Gastroesophageal sphincter (tissue), 4 donors: Measurements from ENCODE around the gene DMD. TPM values are rescaled to one million over a fixed set of nuclear protein-coding genes. Genes with fewer than 3 reads are reported as not detected.

ENCODE experiments used
- ATAC-seq: fragments of 150-250 bp; one replicate; pipeline ENCODE4 v1.9.1; 2016; ENCODE audit warnings: mild to moderate bottlenecking, moderate library complexity
- H3K27ac ChIP-seq, 4 donors: fragments of 200-600 bp; sonication (generic) in 3 of 4; 1 replicate in 3 of 4; 2 replicates in 1 of 4; pipeline ENCODE4 v1.5.1; 2016 to 2019
- H3K27me3 ChIP-seq: fragments of 200-600 bp; sonication (generic); one replicate; pipeline ENCODE4 v1.5.1; 2019
- H3K36me3 ChIP-seq, 2 donors: fragments of 200-600 bp; sonication (generic); one replicate each; pipeline ENCODE4 v1.5.1; 2019; ENCODE audit warnings: control low read depth in 1 of 2
- H3K4me1 ChIP-seq, 3 donors: fragments of 200-600 bp; sonication (generic); 1 replicate in 2 of 3; 2 replicates in 1 of 3; pipeline ENCODE4 v1.5.1; 2016 to 2019; ENCODE audit warnings: control low read depth in 2 of 3
- H3K4me3 ChIP-seq, 2 donors: fragments of 200-600 bp; sonication (generic); one replicate each; pipeline ENCODE4 v1.5.1; 2019; ENCODE audit warnings: mild to moderate bottlenecking in 1 of 2, moderate library complexity in 1 of 2
- H3K9me3 ChIP-seq, 3 donors: fragments of 200-600 bp; sonication (generic); one replicate each; pipeline ENCODE4 v1.5.1; 2017 to 2019; ENCODE audit warnings: control low read depth in 2 of 3
- CTCF ChIP-seq, 4 experiments: fragments of 200-600 bp in 2 of 4; fragments of 450-650 bp in 2 of 4; sonication (generic) in 1 of 4; IDR thresholded peaks; one replicate each; pipeline ENCODE4 v1.5.1; 2017 to 2019; ENCODE audit warnings: antibody characterized with exemption in 4 of 4, mild to moderate bottlenecking in 2 of 4, moderate library complexity in 2 of 4
- EP300 ChIP-seq: sonication (generic); formaldehyde crosslinking; IDR thresholded peaks from one replicate; pipeline ENCODE4 v1.6.1; 2017; ENCODE audit warnings: antibody characterized with exemption, mild to moderate bottlenecking
- POLR2A ChIP-seq, 2 donors: fragments of 450-650 bp; IDR thresholded peaks; one replicate each; pipeline ENCODE4 v1.6.1; 2017; ENCODE audit warnings: antibody characterized with exemption in 2 of 2, mild to moderate bottlenecking in 2 of 2, moderate library complexity in 1 of 2
- POLR2AphosphoS5 ChIP-seq: sonication (generic); formaldehyde crosslinking; IDR thresholded peaks from one replicate; pipeline ENCODE4 v1.6.1; 2017; ENCODE audit warnings: antibody characterized with exemption
- WGBS, 2 donors: methylation state at CpG; one replicate each; pipeline ENCODE4 v1.1.5; 2018; ENCODE audit warnings: low coverage in 1 of 2; 5-methylcytosine and 5-hydroxymethylcytosine counted together
- total RNA-seq, 4 donors: library from RNA; depleted of rRNA; stranded (reverse); fragments of >200 nt; gene quantifications; one replicate each; pipeline ENCODE4 v1.1.0, GENCODE V29; 2016

DMD gene
- total RNA-seq, 4 donors from 2014 or later: 111 to 225 (median 183) TPM

GRCh38 chrX:31186693-31187338 is 2024.5 kb downstream of the DMD start:
- no peaks in the 10 kb centered on the region for H3K4me1 ChIP-seq
- no peak for TF ChIP-seq EP300
- no peak for TF ChIP-seq POLR2AphosphoS5
- TF ChIP-seq POLR2A (IDR thresholded peaks at IDR 0.05): no peak
- TF ChIP-seq CTCF (IDR thresholded peaks at IDR 0.05): no peak
- 82 to 86% methylated on average over 3 of the region's 3 CpGs for WGBS, 2 donors
- H3K27ac ChIP-seq: no peak overlapping the region
- H3K9me3 ChIP-seq: no peaks in the 10 kb centered on the region
- H3K4me3 ChIP-seq: no peak overlapping the region
- H3K27me3 ChIP-seq: no peaks in the 10 kb centered on the region
- no peaks in the 10 kb centered on the region for H3K36me3 ChIP-seq
- no peak for ATAC-seq

- Histone ChIP-seq H3K9me3 (no peaks in the 10 kb centered on the region), H3K4me1 (no peaks in the 10 kb centered on the region), H3K27me3 (no peaks in the 10 kb centered on the region), H3K36me3 (no peaks in the 10 kb centered on the region), H3K4me3 (no peak overlapping the region), H3K27ac (no peak overlapping the region)
- 57 to 67% methylated on average over 1 of the region's 1 CpG for WGBS, 2 donors
- no peak for ATAC-seq
- TF ChIP-seq POLR2AphosphoS5 (no peak), EP300 (no peak), POLR2A (IDR thresholded peaks at IDR 0.05) (no peak), CTCF (IDR thresholded peaks at IDR 0.05) (no peak)
Measured at GRCh38 chrX:31185884-31186283, 2025.5 kb downstream of the DMD start.

- Histone ChIP-seq H3K4me3 (no peak overlapping the region), H3K4me1 (no peaks in the 10 kb centered on the region), H3K36me3 (peaks cover 0 to 3% of the 10 kb centered on the region in 2 donors), H3K9me3 (no peaks in the 10 kb centered on the region), H3K27me3 (no peaks in the 10 kb centered on the region), H3K27ac (no peak overlapping the region)
- 39 to 42% methylated on average over 4 of the region's 4 CpGs for WGBS, 2 donors
- TF ChIP-seq POLR2AphosphoS5 (no peak), CTCF (IDR thresholded peaks at IDR 0.05) (no peak), EP300 (no peak)
- ATAC-seq: no peak
Measured at GRCh38 chrX:31181377-31182000, 2029.9 kb downstream of the DMD start.

- Histone ChIP-seq H3K27ac (no peak overlapping the region), H3K9me3 (no peaks in the 10 kb centered on the region), H3K4me1 (no peaks in the 10 kb centered on the region), H3K36me3 (peaks cover 0 to 3% of the 10 kb centered on the region in 2 donors), H3K4me3 (no peak overlapping the region), H3K27me3 (no peaks in the 10 kb centered on the region)
- WGBS, 2 donors: 61 to 93% methylated on average over 2 to 4 of the region's 4 CpGs
- no peak for ATAC-seq
- no peak for TF ChIP-seq POLR2AphosphoS5
- no peak for TF ChIP-seq POLR2A (IDR thresholded peaks at IDR 0.05)
- TF ChIP-seq CTCF (IDR thresholded peaks at IDR 0.05): no peak
- no peak for TF ChIP-seq EP300
Measured at GRCh38 chrX:31179203-31179602, 2032.1 kb downstream of the DMD start.

- no peaks in the 10 kb centered on the region for H3K4me1 ChIP-seq
- no peak overlapping the region for H3K4me3 ChIP-seq
- H3K27me3 ChIP-seq: no peaks in the 10 kb centered on the region
- no peak for ATAC-seq
- H3K9me3 ChIP-seq: no peaks in the 10 kb centered on the region
- H3K36me3 ChIP-seq: peaks cover 0 to 3% of the 10 kb centered on the region in 2 donors
- no peak for TF ChIP-seq POLR2AphosphoS5
- no peak for TF ChIP-seq POLR2A (IDR thresholded peaks at IDR 0.05)
- TF ChIP-seq CTCF (IDR thresholded peaks at IDR 0.05): no peak
- TF ChIP-seq EP300: no peak
- WGBS, 2 donors: 79 to 100% methylated on average over 1 to 2 of the region's 2 CpGs
- no peak overlapping the region for H3K27ac ChIP-seq
Measured at GRCh38 chrX:31178769-31179125, 2032.6 kb downstream of the DMD start.
